Type B pancreatic cell (in vitro differentiated cells): Measurements from ENCODE around the gene GPR119. TPM values are rescaled to one million over a fixed set of nuclear protein-coding genes. Genes with fewer than 3 reads are reported as not detected.
A peak's percentile ranks its signal among the peaks of the same experiment; 100 is the strongest.

Experiments
- DNase-seq: peaks from one replicate; pipeline ENCODE4 v3.0.0; 2021; ENCODE audit warnings: mixed read lengths; ENCODE audit not compliant: unreplicated experiment; ENCODE audit errors: extremely low spot score
- H3K27ac Mint-ChIP-seq: 2 replicates; pipeline ENCODE4 v1.8.0; 2021; ENCODE audit warnings: mild to moderate bottlenecking, mixed read lengths
- H3K27me3 Mint-ChIP-seq: 2 replicates; pipeline ENCODE4 v1.8.0; 2021; ENCODE audit warnings: mixed read lengths
- H3K36me3 Mint-ChIP-seq: 2 replicates; pipeline ENCODE4 v1.8.0; 2021; ENCODE audit warnings: mixed read lengths
- H3K4me1 Mint-ChIP-seq: one replicate; pipeline ENCODE4 v1.8.0; 2021; ENCODE audit warnings: mixed read lengths; ENCODE audit not compliant: unreplicated experiment
- H3K4me3 Mint-ChIP-seq: 2 replicates; pipeline ENCODE4 v1.8.0; 2021; ENCODE audit warnings: mild to moderate bottlenecking, mixed read lengths
- H3K9me3 Mint-ChIP-seq: 2 replicates; pipeline ENCODE4 v1.8.0; 2021; ENCODE audit warnings: mixed read lengths
- total RNA-seq: library from RNA; stranded (reverse); gene quantifications from 2 replicates; pipeline ENCODE4 v1.2.1, GENCODE V29; 2021; ENCODE audit warnings: low replicate concordance
- TF ChIP-seq, protein P1 (sequence below): fragments of 200-600 bp; sonication (generic); conservative IDR thresholded peaks from 2 replicates; pipeline ENCODE4 v1.5.0; 2021; ENCODE audit warnings: antibody characterized with exemption, mild to moderate bottlenecking

The GPR119 gene
- total RNA-seq, 1 donor from 2014 or later: 11.9 TPM

- no peak for DNase-seq
- Mint-ChIP-seq H3K27me3 (peaks cover 3% of the 10 kb centered on the region), H3K36me3 (peaks cover 3% of the 10 kb centered on the region), H3K27ac (no peak overlapping the region), H3K4me1 (peaks cover 9% of the 10 kb centered on the region), H3K4me3 (no peak overlapping the region), H3K9me3 (no peaks in the 10 kb centered on the region)
- TF ChIP-seq, protein P1, sequence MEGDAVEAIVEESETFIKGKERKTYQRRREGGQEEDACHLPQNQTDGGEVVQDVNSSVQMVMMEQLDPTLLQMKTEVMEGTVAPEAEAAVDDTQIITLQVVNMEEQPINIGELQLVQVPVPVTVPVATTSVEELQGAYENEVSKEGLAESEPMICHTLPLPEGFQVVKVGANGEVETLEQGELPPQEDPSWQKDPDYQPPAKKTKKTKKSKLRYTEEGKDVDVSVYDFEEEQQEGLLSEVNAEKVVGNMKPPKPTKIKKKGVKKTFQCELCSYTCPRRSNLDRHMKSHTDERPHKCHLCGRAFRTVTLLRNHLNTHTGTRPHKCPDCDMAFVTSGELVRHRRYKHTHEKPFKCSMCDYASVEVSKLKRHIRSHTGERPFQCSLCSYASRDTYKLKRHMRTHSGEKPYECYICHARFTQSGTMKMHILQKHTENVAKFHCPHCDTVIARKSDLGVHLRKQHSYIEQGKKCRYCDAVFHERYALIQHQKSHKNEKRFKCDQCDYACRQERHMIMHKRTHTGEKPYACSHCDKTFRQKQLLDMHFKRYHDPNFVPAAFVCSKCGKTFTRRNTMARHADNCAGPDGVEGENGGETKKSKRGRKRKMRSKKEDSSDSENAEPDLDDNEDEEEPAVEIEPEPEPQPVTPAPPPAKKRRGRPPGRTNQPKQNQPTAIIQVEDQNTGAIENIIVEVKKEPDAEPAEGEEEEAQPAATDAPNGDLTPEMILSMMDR: no peak
Measured at GRCh38 chrX:130416785-130417184, 31.3 kb upstream of the GPR119 start.

- H3K27ac Mint-ChIP-seq: no peak overlapping the region
- H3K36me3 Mint-ChIP-seq: peaks cover 7% of the 10 kb centered on the region
- no peaks in the 10 kb centered on the region for H3K9me3 Mint-ChIP-seq
- no peak for DNase-seq
- H3K4me1 Mint-ChIP-seq: peaks cover 9% of the 10 kb centered on the region
- TF ChIP-seq, protein P1: no peak
- no peaks in the 10 kb centered on the region for H3K27me3 Mint-ChIP-seq
- H3K4me3 Mint-ChIP-seq: no peak overlapping the region
Measured at GRCh38 chrX:130415201-130415600, 29.7 kb upstream of the GPR119 start.

DNA sequence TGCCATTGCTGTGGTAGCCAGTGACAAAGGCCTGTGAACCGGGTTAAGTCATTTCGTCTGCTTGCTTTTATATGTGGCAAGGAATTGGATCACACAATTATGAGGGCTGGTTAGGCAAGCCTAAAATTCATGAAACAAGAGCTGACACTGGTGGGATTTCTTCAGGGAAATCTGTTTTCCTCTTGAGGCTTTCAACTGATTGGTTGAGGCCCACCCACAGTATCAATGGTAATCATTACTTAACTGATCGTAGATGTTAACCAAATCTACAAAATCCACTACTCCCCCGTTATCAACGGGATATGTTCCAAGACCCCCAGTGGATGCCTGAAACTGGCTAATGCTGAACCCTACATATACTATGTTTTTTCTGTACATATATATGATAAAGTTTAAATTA is 29.3 kb upstream of the GPR119 start:
- H3K27ac Mint-ChIP-seq: no peak overlapping the region
- H3K4me3 Mint-ChIP-seq: no peak overlapping the region
- H3K9me3 Mint-ChIP-seq: no peaks in the 10 kb centered on the region
- DNase-seq: no peak
- H3K4me1 Mint-ChIP-seq: peaks cover 9% of the 10 kb centered on the region
- TF ChIP-seq, protein P1: no peak
- H3K36me3 Mint-ChIP-seq: peaks cover 9% of the 10 kb centered on the region
- H3K27me3 Mint-ChIP-seq: no peaks in the 10 kb centered on the region

GRCh38 chrX:130413415-130413814 is 27.9 kb upstream of the GPR119 start:
- TF ChIP-seq, protein P1: no peak
- H3K9me3 Mint-ChIP-seq: no peaks in the 10 kb centered on the region
- no peak overlapping the region for H3K4me3 Mint-ChIP-seq
- no peaks in the 10 kb centered on the region for H3K4me1 Mint-ChIP-seq
- H3K36me3 Mint-ChIP-seq: peaks cover 12% of the 10 kb centered on the region
- H3K27ac Mint-ChIP-seq: no peak overlapping the region
- H3K27me3 Mint-ChIP-seq: no peaks in the 10 kb centered on the region
- no peak for DNase-seq

DNA sequence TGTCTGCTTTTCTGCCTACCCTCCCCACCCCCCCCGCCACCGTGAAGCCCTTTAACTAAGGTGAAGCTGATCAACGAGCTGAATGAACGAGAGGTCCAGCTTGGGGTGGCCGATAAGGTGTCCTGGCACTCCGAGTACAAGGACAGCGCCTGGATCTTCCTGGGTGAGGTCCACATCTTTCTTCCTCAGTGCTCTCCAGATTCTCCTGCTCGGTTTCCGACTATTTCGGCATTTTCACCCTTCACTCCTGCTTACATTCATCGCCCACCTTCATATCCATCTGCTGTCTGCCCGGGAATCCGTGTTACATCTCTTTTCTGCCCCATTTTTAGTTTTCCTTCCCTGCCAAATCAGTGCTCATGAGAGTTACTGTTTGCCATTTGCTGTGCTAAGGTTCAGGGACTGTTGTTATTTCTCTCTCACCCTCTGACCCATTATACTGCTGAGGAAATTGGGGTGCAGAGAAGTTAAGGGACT is 16.8 kb upstream of the GPR119 start:
- TF ChIP-seq, protein P1: no peak
- Mint-ChIP-seq H3K36me3 (peaks cover 5% of the 10 kb centered on the region), H3K27me3 (peaks cover 7% of the 10 kb centered on the region), H3K4me3 (peak overlapping the region; percentile 94), H3K27ac (peak overlapping the region; percentile 17), H3K9me3 (no peaks in the 10 kb centered on the region), H3K4me1 (peaks cover 6% of the 10 kb centered on the region)
- DNase-seq: no peak
